H9 (cell line): ENCODE data around the gene NRBF2. TPM values are rescaled to one million over a fixed set of nuclear protein-coding genes. Genes with fewer than 3 reads are reported as not detected.

Experiments
- DNase-seq: peaks from one replicate; pipeline ENCODE4 v3.0.0-alpha.2; 2017
- H2AFZ ChIP-seq: one replicate; pipeline ENCODE4 v1.6.1; 2013; ENCODE audit warnings: mild to moderate bottlenecking, low read length, control low read depth, moderate library complexity
- H2AK5ac ChIP-seq: 2 replicates; pipeline ENCODE4 v1.6.1; 2013; ENCODE audit warnings: low read length, control low read depth, mixed read lengths; ENCODE audit not compliant: insufficient read length
- H2BK120ac ChIP-seq: one replicate; pipeline ENCODE4 v1.6.1; 2013; ENCODE audit warnings: low read depth, mild to moderate bottlenecking, low read length, control low read depth, inconsistent platforms; ENCODE audit not compliant: poor library complexity, severe bottlenecking
- H2BK12ac ChIP-seq: 2 replicates; pipeline ENCODE4 v1.6.1; 2013; ENCODE audit warnings: low read length, control low read depth, mixed read lengths, low read depth; ENCODE audit not compliant: insufficient read length
- H2BK15ac ChIP-seq: 2 replicates; pipeline ENCODE4 v1.6.1; 2013; ENCODE audit warnings: low read depth, low read length, control low read depth
- H2BK20ac ChIP-seq: one replicate; pipeline ENCODE4 v1.6.1; 2013; ENCODE audit warnings: low read depth, mild to moderate bottlenecking, low read length, control low read depth, inconsistent platforms; ENCODE audit not compliant: poor library complexity, severe bottlenecking
- H2BK5ac ChIP-seq: 2 replicates; pipeline ENCODE4 v1.6.1; 2013; ENCODE audit warnings: low read length, control low read depth, mixed read lengths; ENCODE audit not compliant: insufficient read length
- H3K14ac ChIP-seq: 2 replicates; pipeline ENCODE4 v1.6.1; 2013; ENCODE audit warnings: low read length, control low read depth; ENCODE audit not compliant: insufficient read depth
- H3K18ac ChIP-seq: 2 replicates; pipeline ENCODE4 v1.6.1; 2013; ENCODE audit warnings: low read depth, mild to moderate bottlenecking, mixed read lengths, low read length, control low read depth; ENCODE audit not compliant: insufficient read length
- H3K23ac ChIP-seq: 2 replicates; pipeline ENCODE4 v1.6.1; 2013; ENCODE audit warnings: low read length, control low read depth, mixed read lengths, low read depth; ENCODE audit not compliant: insufficient read length
- H3K23me2 ChIP-seq: 2 replicates; pipeline ENCODE4 v1.6.1; 2013; ENCODE audit warnings: low read depth, mild to moderate bottlenecking, mixed read lengths, low read length, control low read depth; ENCODE audit not compliant: insufficient read length, poor library complexity, severe bottlenecking
- H3K27ac ChIP-seq: 2 replicates; pipeline ENCODE4 v1.5.1; 2013; ENCODE audit warnings: low read length, control low read depth, mixed read lengths, low read depth; ENCODE audit not compliant: insufficient read length
- H3K27me3 ChIP-seq: 2 replicates; pipeline ENCODE4 v1.6.1; 2013; ENCODE audit warnings: low read length, control low read depth, inconsistent platforms; ENCODE audit not compliant: insufficient read depth
- H3K4ac ChIP-seq: 2 replicates; pipeline ENCODE4 v1.6.1; 2013; ENCODE audit warnings: low read depth, mild to moderate bottlenecking, control low read depth, inconsistent platforms, low read length, moderate library complexity
- H3K4me1 ChIP-seq: 2 replicates; pipeline ENCODE4 v1.6.1; 2013; ENCODE audit warnings: low read length, control low read depth, inconsistent platforms; ENCODE audit not compliant: insufficient read depth
- H3K4me2 ChIP-seq: 2 replicates; pipeline ENCODE4 v1.6.1; 2013; ENCODE audit warnings: low read length, control low read depth, mixed read lengths; ENCODE audit not compliant: insufficient read length, insufficient read depth
- H3K56ac ChIP-seq: 2 replicates; pipeline ENCODE4 v1.6.1; 2013; ENCODE audit warnings: low read depth, mild to moderate bottlenecking, mixed read lengths, low read length, control low read depth; ENCODE audit not compliant: insufficient read length
- H3K79me1 ChIP-seq: 2 replicates; pipeline ENCODE4 v1.6.1; 2013; ENCODE audit warnings: low read depth, mild to moderate bottlenecking, moderate library complexity, low read length, control low read depth, inconsistent platforms; ENCODE audit not compliant: insufficient read depth, poor library complexity, severe bottlenecking
- H3K79me2 ChIP-seq: 2 replicates; pipeline ENCODE4 v1.6.1; 2013; ENCODE audit warnings: low read length, control low read depth, inconsistent platforms; ENCODE audit not compliant: insufficient read depth
- H3K9ac ChIP-seq: 2 replicates; pipeline ENCODE4 v1.6.1; 2013; ENCODE audit warnings: low read length, control low read depth, mixed read lengths; ENCODE audit not compliant: insufficient read length; ENCODE audit errors: extremely low read depth
- H3K9me3 ChIP-seq: one replicate; pipeline ENCODE4 v1.6.1; 2013; ENCODE audit warnings: low read depth, low read length, inconsistent platforms; ENCODE audit not compliant: control insufficient read depth
- H3T11ph ChIP-seq: one replicate; pipeline ENCODE4 v1.6.1; 2013; ENCODE audit warnings: mild to moderate bottlenecking, low read length, control low read depth, inconsistent platforms
- H4K20me1 ChIP-seq: one replicate; pipeline ENCODE4 v1.6.1; 2013; ENCODE audit not compliant: control insufficient read depth, insufficient read length, insufficient read depth
- H4K5ac ChIP-seq: 2 replicates; pipeline ENCODE4 v1.6.1; 2013; ENCODE audit warnings: low read depth, mild to moderate bottlenecking, mixed read lengths, low read length, control low read depth; ENCODE audit not compliant: insufficient read length
- H4K8ac ChIP-seq: replicated peaks from 2 replicates; pipeline ENCODE4 v1.6.1; 2013; ENCODE audit warnings: low read length, control low read depth, mixed read lengths, low read depth; ENCODE audit not compliant: insufficient read length
- H4K91ac ChIP-seq: 2 replicates; pipeline ENCODE4 v1.6.1; 2013; ENCODE audit warnings: low read depth, mild to moderate bottlenecking, moderate library complexity, mixed read lengths, low read length, control low read depth; ENCODE audit not compliant: insufficient read length
- H3K27ac Mint-ChIP-seq, 3 experiments: 2 replicates in 2 of 3; 3 replicates in 1 of 3; pipeline ENCODE4 v1.8.0; 2020 to 2021; ENCODE audit warnings: mixed read lengths in 3 of 3, mild to moderate bottlenecking in 1 of 3, moderate library complexity in 1 of 3
- H3K27me3 Mint-ChIP-seq: 2 replicates; pipeline ENCODE4 v1.8.0; 2021; ENCODE audit warnings: low read depth, mild to moderate bottlenecking, moderate library complexity, mixed read lengths
- H3K36me3 Mint-ChIP-seq, 3 experiments: 2 replicates in 2 of 3; 3 replicates in 1 of 3; pipeline ENCODE4 v1.8.0; 2020 to 2021; ENCODE audit warnings: low read depth in 3 of 3, mixed read lengths in 3 of 3; ENCODE audit not compliant: insufficient read depth in 1 of 3
- H3K4me1 Mint-ChIP-seq, 2 experiments: 2 replicates each; pipeline ENCODE4 v1.8.0; 2020; ENCODE audit warnings: mixed read lengths in 2 of 2
- H3K4me3 Mint-ChIP-seq, 2 experiments: 2 replicates in 1 of 2; 3 replicates in 1 of 2; pipeline ENCODE4 v1.8.0; 2020 to 2021; ENCODE audit warnings: mild to moderate bottlenecking in 2 of 2, mixed read lengths in 2 of 2, moderate library complexity in 1 of 2
- H3K9me3 Mint-ChIP-seq, 2 experiments: 2 replicates in 1 of 2; 3 replicates in 1 of 2; pipeline ENCODE4 v1.8.0; 2020; ENCODE audit warnings: mild to moderate bottlenecking in 2 of 2, mixed read lengths in 2 of 2, moderate library complexity in 1 of 2
- WGBS: extraction: QIAGEN DNeasy Blood & Tissue Kit; methylation state at CpG from one replicate; pipeline ENCODE4 v1.1.7; 2013; ENCODE audit warnings: missing lambda C conversion rate, low lambda C conversion rate, mixed read lengths; ENCODE audit not compliant: insufficient read length; ENCODE audit errors: extremely low coverage; 5-methylcytosine and 5-hydroxymethylcytosine counted together
- total RNA-seq: library from RNA; stranded (reverse); gene quantifications from 2 replicates; pipeline ENCODE4 v1.2.1, GENCODE V29; 2021
- TF ChIP-seq, protein P1 (sequence below): fragments of 200-600 bp; sonication (generic); conservative IDR thresholded peaks from 3 replicates; pipeline ENCODE4 v1.8.0; 2021; ENCODE audit warnings: antibody characterized with exemption, mild to moderate bottlenecking

NRBF2 gene
- total RNA-seq, 1 experiment from 2014 or later: 30.1 TPM

DNA sequence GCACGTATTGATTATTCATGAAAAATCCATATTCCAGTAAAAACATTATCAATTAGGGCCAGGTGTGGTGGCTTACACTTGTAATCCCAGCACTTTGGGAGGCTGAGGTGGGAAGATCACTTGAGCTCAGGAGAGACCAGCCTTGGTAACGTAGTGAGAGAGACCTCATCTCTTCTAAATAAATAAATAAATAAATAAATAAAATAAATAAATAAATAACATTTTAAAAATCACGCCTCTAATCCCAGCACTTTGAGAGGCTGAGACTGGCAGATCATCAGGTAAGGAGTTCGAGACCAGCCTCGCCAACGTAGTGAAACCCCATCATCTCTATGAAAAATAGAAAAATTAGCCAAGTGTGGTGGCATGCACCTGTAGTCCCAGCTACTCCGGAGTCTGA, 32.1 kb downstream of the NRBF2 start:
- H3K27me3 ChIP-seq: no peaks in the 10 kb centered on the region
- H2BK20ac ChIP-seq: no peak overlapping the region
- H3K79me2 ChIP-seq: no peaks in the 10 kb centered on the region
- H2AK5ac ChIP-seq: no peak overlapping the region
- H3K9me3 ChIP-seq: no peaks in the 10 kb centered on the region
- no peak overlapping the region for H3K9ac ChIP-seq
- no peak overlapping the region for H3K18ac ChIP-seq
- Mint-ChIP-seq H3K27ac (no peak overlapping the region), H3K4me3 (no peak overlapping the region), H3K4me1 (no peaks in the 10 kb centered on the region), H3K9me3 (no peaks in the 10 kb centered on the region), H3K36me3 (peaks cover 15 to 56% (median 33%) of the 10 kb centered on the region in 3 experiments; a peak in 5 of 7 replicates), H3K27me3 (no peaks in the 10 kb centered on the region; the same call in 1 of the 2 replicates)
- no peak overlapping the region for H4K5ac ChIP-seq
- no peak overlapping the region for H3K4me2 ChIP-seq
- H2BK120ac ChIP-seq: no peak overlapping the region
- H3K4me1 ChIP-seq: no peaks in the 10 kb centered on the region
- no peak overlapping the region for H3K56ac ChIP-seq
- H3K23me2 ChIP-seq: no peaks in the 10 kb centered on the region
- no peak overlapping the region for H3K14ac ChIP-seq
- H2AFZ ChIP-seq: no peak overlapping the region
- no peak overlapping the region for H2BK12ac ChIP-seq
- no peak overlapping the region for H3T11ph ChIP-seq
- no peak overlapping the region for H3K27ac ChIP-seq
- H4K8ac ChIP-seq: no peak overlapping the region
- no peak overlapping the region for H3K23ac ChIP-seq
- DNase-seq: no peak
- H2BK5ac ChIP-seq: no peak overlapping the region
- H4K20me1 ChIP-seq: no peaks in the 10 kb centered on the region
- no peak overlapping the region for H3K4ac ChIP-seq
- TF ChIP-seq, protein P1, sequence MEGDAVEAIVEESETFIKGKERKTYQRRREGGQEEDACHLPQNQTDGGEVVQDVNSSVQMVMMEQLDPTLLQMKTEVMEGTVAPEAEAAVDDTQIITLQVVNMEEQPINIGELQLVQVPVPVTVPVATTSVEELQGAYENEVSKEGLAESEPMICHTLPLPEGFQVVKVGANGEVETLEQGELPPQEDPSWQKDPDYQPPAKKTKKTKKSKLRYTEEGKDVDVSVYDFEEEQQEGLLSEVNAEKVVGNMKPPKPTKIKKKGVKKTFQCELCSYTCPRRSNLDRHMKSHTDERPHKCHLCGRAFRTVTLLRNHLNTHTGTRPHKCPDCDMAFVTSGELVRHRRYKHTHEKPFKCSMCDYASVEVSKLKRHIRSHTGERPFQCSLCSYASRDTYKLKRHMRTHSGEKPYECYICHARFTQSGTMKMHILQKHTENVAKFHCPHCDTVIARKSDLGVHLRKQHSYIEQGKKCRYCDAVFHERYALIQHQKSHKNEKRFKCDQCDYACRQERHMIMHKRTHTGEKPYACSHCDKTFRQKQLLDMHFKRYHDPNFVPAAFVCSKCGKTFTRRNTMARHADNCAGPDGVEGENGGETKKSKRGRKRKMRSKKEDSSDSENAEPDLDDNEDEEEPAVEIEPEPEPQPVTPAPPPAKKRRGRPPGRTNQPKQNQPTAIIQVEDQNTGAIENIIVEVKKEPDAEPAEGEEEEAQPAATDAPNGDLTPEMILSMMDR: no peak
- H3K79me1 ChIP-seq: no peaks in the 10 kb centered on the region
- WGBS: no CpG with 5 or more reads among the region's 7 CpGs
- H4K91ac ChIP-seq: no peak overlapping the region
- no peak overlapping the region for H2BK15ac ChIP-seq
